Keratinocyte (primary cell): ENCODE results near the gene GRAMD4. TPM values are rescaled to one million over a fixed set of nuclear protein-coding genes. Genes with fewer than 3 reads are reported as not detected.

Experiments
- DNase-seq: peaks from one replicate; pipeline ENCODE4 v3.0.0-alpha.2; 2011; ENCODE audit warnings: low read depth, missing footprints, low spot score
- FAIRE-seq: peaks from 2 replicates; lab custom pipeline; 2011; peaks lifted over from hg19 to GRCh38; lab: Jason Lieb, UNC
- H2AFZ ChIP-seq: 2 replicates; pipeline ENCODE4 v1.6.0; 2012; ENCODE audit warnings: low read length, control low read depth, inconsistent platforms; ENCODE audit not compliant: control insufficient read depth
- H3K27ac ChIP-seq: 2 replicates; pipeline ENCODE4 v1.5.1; 2011; ENCODE audit warnings: low read length; ENCODE audit not compliant: control insufficient read depth, insufficient read depth
- H3K27me3 ChIP-seq: 3 replicates; pipeline ENCODE4 v1.6.0; 2011; ENCODE audit warnings: low read length; ENCODE audit not compliant: control insufficient read depth, insufficient read depth; ENCODE audit errors: extremely low read depth
- H3K36me3 ChIP-seq, 2 experiments: 2 replicates in 1 of 2; 3 replicates in 1 of 2; pipeline ENCODE4 v1.5.1; 2011; ENCODE audit warnings: low read length in 2 of 2, mild to moderate bottlenecking in 1 of 2; ENCODE audit not compliant: control insufficient read depth in 2 of 2, insufficient read depth in 2 of 2; ENCODE audit errors: extremely low read depth in 1 of 2
- H3K4me1 ChIP-seq: 3 replicates; pipeline ENCODE4 v1.5.1; 2011; ENCODE audit warnings: low read length; ENCODE audit not compliant: control insufficient read depth, insufficient read depth; ENCODE audit errors: extremely low read depth
- H3K4me2 ChIP-seq: 3 replicates; pipeline ENCODE4 v1.6.0; 2011; ENCODE audit warnings: low read depth, low read length; ENCODE audit not compliant: control insufficient read depth, insufficient read depth; ENCODE audit errors: extremely low read depth
- H3K4me3 ChIP-seq, 3 experiments: fragments of 200-600 bp in 1 of 3; sonication (generic) in 1 of 3; 2 replicates in 2 of 3; 3 replicates in 1 of 3; pipeline ENCODE4 v1.5.1; 2011 to 2016; ENCODE audit warnings: low read length in 3 of 3, mild to moderate bottlenecking in 3 of 3, control low read depth in 2 of 3, inconsistent platforms in 1 of 3, low read depth in 1 of 3, mixed read lengths in 1 of 3, mixed run types in 1 of 3, moderate library complexity in 1 of 3; ENCODE audit not compliant: control insufficient read depth in 2 of 3, insufficient read depth in 2 of 3; ENCODE audit errors: extremely low read depth in 1 of 3
- H3K79me2 ChIP-seq: 2 replicates; pipeline ENCODE4 v1.6.0; 2012; ENCODE audit warnings: low read length; ENCODE audit not compliant: control insufficient read depth, insufficient read depth
- H3K9ac ChIP-seq: 3 replicates; pipeline ENCODE4 v1.6.0; 2011; ENCODE audit warnings: low read length; ENCODE audit not compliant: control insufficient read depth, insufficient read depth; ENCODE audit errors: extremely low read depth
- H3K9me1 ChIP-seq: 3 replicates; pipeline ENCODE4 v1.6.0; 2011; ENCODE audit warnings: low read length; ENCODE audit not compliant: control insufficient read depth, insufficient read depth; ENCODE audit errors: extremely low read depth
- H3K9me3 ChIP-seq: 2 replicates; pipeline ENCODE4 v1.5.1; 2012; ENCODE audit warnings: low read depth, low read length; ENCODE audit not compliant: control insufficient read depth
- H4K20me1 ChIP-seq: 3 replicates; pipeline ENCODE4 v1.6.0; 2011; ENCODE audit warnings: low read length; ENCODE audit not compliant: control insufficient read depth, insufficient read depth; ENCODE audit errors: extremely low read depth
- EZH2 ChIP-seq: IDR thresholded peaks from one replicate; pipeline ENCODE4 v1.6.1; 2012; ENCODE audit warnings: inconsistent platforms, mild to moderate bottlenecking, low read length, moderate library complexity
- dilution Hi-C: fragments of 300-500 bp; cut with MboI; formaldehyde crosslinking; loops from one replicate; pipeline ENCODE4 v1.7.0; 2020; ENCODE audit warnings: low sequenced_read_pairs; ENCODE audit not compliant: extremely low pct_ligation_motif_present
- polyA plus RNA-seq, 5 experiments: library from polyadenylated mRNA; depleted of rRNA in 3 of 5; stranded (reverse) in 3 of 5; stranded (forward) in 1 of 5; unstranded in 1 of 5; fragments of >200 nt; gene quantifications; 1 replicate in 1 of 5; 2 replicates in 3 of 5; 3 replicates in 1 of 5; pipeline versions ENCODE4 v1.2.1 to v1.2.3, GENCODE V29; 2011 to 2012; ENCODE audit warnings: missing spikeins in 2 of 5, low read depth in 1 of 5, low replicate concordance in 1 of 5
- TF ChIP-seq, protein P1 (sequence below), 3 experiments: IDR thresholded peaks in 1 of 3; conservative IDR thresholded peaks in 1 of 3; optimal IDR thresholded peaks in 1 of 3; 2 replicates in 2 of 3; 3 replicates in 1 of 3; pipeline versions ENCODE3 to v1.5.1; 2011; ENCODE audit warnings: low read length in 3 of 3, mild to moderate bottlenecking in 3 of 3, moderate library complexity in 2 of 3, control low read depth in 1 of 3, inconsistent platforms in 1 of 3; ENCODE audit not compliant: insufficient read depth in 2 of 3; ENCODE audit errors: extremely low read depth in 1 of 3

The GRAMD4 gene
- polyA plus RNA-seq, 1 donor (not counting 4 experiments of a cell fraction or from before 2014, with no cell fraction given), result 17.3 TPM

GRCh38 chr22:46690146-46690545 is 70.0 kb downstream of the GRAMD4 start:
- H2AFZ ChIP-seq, result no peak overlapping the region
- no peaks in the 10 kb centered on the region for H3K9me1 ChIP-seq
- no peaks in the 10 kb centered on the region for H3K4me1 ChIP-seq
- H3K79me2 ChIP-seq, result no peaks in the 10 kb centered on the region
- dilution Hi-C loops, result no loop called here
- FAIRE-seq (no peak), DNase-seq (no peak)
- no peak for TF ChIP-seq EZH2
- TF ChIP-seq, protein P1, sequence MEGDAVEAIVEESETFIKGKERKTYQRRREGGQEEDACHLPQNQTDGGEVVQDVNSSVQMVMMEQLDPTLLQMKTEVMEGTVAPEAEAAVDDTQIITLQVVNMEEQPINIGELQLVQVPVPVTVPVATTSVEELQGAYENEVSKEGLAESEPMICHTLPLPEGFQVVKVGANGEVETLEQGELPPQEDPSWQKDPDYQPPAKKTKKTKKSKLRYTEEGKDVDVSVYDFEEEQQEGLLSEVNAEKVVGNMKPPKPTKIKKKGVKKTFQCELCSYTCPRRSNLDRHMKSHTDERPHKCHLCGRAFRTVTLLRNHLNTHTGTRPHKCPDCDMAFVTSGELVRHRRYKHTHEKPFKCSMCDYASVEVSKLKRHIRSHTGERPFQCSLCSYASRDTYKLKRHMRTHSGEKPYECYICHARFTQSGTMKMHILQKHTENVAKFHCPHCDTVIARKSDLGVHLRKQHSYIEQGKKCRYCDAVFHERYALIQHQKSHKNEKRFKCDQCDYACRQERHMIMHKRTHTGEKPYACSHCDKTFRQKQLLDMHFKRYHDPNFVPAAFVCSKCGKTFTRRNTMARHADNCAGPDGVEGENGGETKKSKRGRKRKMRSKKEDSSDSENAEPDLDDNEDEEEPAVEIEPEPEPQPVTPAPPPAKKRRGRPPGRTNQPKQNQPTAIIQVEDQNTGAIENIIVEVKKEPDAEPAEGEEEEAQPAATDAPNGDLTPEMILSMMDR (optimal IDR thresholded peaks at IDR 0.05 in 1 of 3, IDR thresholded peaks at IDR 0.05 in 1 of 3, conservative IDR thresholded peaks at IDR 0.05 in 1 of 3; ENCODE audit: extremely low read depth in 1 of 3, insufficient read depth in 2 of 3, low read length in 3 of 3), result no peak
- H3K9me3 ChIP-seq, result no peaks in the 10 kb centered on the region
- H3K27me3 ChIP-seq, result no peaks in the 10 kb centered on the region
- no peak overlapping the region for H3K9ac ChIP-seq
- H3K4me2 ChIP-seq, result no peak overlapping the region
- H3K27ac ChIP-seq, result no peak overlapping the region
- peaks cover 4 to 19% of the 10 kb centered on the region in 2 experiments for H3K36me3 ChIP-seq
- no peak overlapping the region for H3K4me3 ChIP-seq
- H4K20me1 ChIP-seq, result no peaks in the 10 kb centered on the region

DNA sequence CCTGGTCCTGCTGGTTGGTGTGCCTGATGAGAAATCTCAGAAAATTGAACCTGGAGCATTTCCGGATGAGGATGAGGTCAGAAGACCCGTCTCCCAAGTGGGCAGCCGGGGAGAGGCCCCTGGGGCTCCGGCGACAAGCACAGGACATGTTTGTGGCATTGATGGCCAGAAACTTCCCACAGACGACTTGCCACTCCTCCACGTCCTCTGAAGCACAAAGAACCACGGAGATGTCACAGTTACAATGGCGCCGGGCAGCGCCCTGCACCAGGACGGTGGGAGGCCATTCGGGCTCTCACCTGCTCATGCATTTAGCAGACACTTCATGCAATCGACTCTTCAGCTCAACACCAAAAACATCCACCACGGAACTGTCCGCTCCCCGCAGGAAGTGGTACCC is 71.4 kb downstream of the GRAMD4 start:
- Histone ChIP-seq H3K27ac (no peak overlapping the region), H4K20me1 (no peaks in the 10 kb centered on the region), H3K27me3 (no peaks in the 10 kb centered on the region), H3K9me3 (no peaks in the 10 kb centered on the region), H3K79me2 (no peaks in the 10 kb centered on the region), H3K9ac (no peak overlapping the region), H3K4me2 (no peak overlapping the region), H3K9me1 (no peaks in the 10 kb centered on the region), H3K4me1 (no peaks in the 10 kb centered on the region), H3K36me3 (peaks cover 8 to 18% of the 10 kb centered on the region in 2 experiments), H3K4me3 (no peak overlapping the region), H2AFZ (no peak overlapping the region)
- no peak for TF ChIP-seq EZH2
- TF ChIP-seq, protein P1 (optimal IDR thresholded peaks at IDR 0.05 in 1 of 3, IDR thresholded peaks at IDR 0.05 in 1 of 3, conservative IDR thresholded peaks at IDR 0.05 in 1 of 3; ENCODE audit: extremely low read depth in 1 of 3, insufficient read depth in 2 of 3, low read length in 3 of 3), result no peak
- FAIRE-seq (no peak), DNase-seq (no peak)
- dilution Hi-C loops, result no loop called here
